HAP-1 (cell line): Measurements from ENCODE around the gene ZNF605.
"Not testable (repeated sequence)": the region's sequence is repeated elsewhere in the genome, so short reads cannot be mapped to it uniquely, and the experiment has no call there.

Experiments
- DNase-seq, 2 experiments: peaks; one replicate each; pipeline ENCODE4 v3.0.0-alpha.2; 2016 to 2020; ENCODE audit warnings: low spot score in 2 of 2
- H3K27me3 ChIP-seq: fragments of 250-450 bp; sonication (Bioruptor Pico); 2 replicates; pipeline ENCODE4 v1.5.1; 2020; ENCODE audit warnings: low read depth, mild to moderate bottlenecking, moderate library complexity
- H3K36me3 ChIP-seq: fragments of 250-450 bp; sonication (Bioruptor Pico); replicated peaks from 2 replicates; pipeline ENCODE4 v1.5.1; 2020; ENCODE audit warnings: mild to moderate bottlenecking
- H3K4me1 ChIP-seq: fragments of 250-450 bp; sonication (Bioruptor Pico); 2 replicates; pipeline ENCODE4 v1.5.1; 2020; ENCODE audit warnings: mild to moderate bottlenecking
- H3K4me3 ChIP-seq: fragments of 250-450 bp; sonication (Bioruptor Pico); 2 replicates; pipeline ENCODE4 v1.5.1; 2020; ENCODE audit warnings: mild to moderate bottlenecking, moderate library complexity
- H3K9me3 ChIP-seq: fragments of 250-450 bp; sonication (Bioruptor Pico); 2 replicates; pipeline ENCODE4 v1.5.1; 2020; ENCODE audit warnings: mild to moderate bottlenecking, moderate library complexity
- in situ Hi-C: fragments of 300-500 bp; cut with MboI; formaldehyde crosslinking; loops from 3 replicates; pipeline ENCODE4 v1.14.3; 2020; ENCODE audit warnings: low sequenced_read_pairs, inconsistent platforms, mixed read lengths

ZNF605 gene

DNA sequence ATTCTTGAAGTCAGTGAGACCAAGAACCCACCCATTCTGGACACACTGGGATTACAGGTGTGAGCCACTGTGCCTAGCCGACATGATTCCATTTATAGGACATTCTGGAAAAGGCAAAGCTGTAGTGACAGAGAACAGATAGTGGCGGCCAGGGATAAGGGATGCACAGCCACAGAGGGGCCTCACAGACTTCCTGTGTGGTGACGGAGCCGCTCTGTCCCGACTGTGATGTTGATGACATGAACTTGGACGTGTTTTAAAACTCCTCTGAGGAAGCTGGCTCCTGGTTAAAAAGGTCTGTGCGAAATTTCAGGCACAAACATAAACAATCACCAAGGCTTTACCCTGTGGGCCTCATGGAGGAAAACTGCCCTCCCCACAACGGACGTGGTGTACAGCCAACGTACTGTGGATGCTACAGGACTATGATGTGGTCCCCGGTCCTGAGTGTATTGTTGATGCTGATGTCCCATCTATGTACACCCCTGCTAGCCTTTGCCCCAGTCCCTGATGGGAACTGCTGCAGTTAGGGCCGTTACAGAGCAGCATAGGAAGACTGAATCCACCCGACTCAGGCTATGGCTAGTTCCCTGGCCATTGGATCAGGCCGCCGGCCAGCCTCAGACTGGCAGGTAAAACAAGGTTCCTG, 15.9 kb downstream of the ZNF605 start:
- Histone ChIP-seq H3K4me3 (no peak overlapping the region), H3K9me3 (no peaks in the 10 kb centered on the region), H3K4me1 (no peaks in the 10 kb centered on the region)

DNA sequence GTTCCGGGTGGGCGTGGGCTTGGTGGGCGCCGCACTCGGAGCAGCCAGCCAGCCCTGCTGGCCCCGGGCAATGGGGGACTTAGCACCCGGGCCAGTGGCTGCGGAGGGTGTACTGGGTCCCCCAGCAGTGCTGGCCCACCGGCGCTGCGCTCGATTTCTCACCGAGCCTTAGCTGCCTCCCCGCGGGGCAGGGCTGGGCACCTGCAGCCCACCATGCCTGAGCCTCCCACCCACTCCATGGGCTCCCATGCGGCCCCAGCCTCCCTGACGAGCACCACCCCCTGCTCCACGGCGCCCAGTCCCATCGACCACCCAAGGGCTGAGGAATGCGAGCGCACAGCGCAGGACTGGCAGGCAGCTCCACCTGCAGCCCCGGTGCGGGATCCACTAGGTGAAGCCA, 17.3 kb downstream of the ZNF605 start:
- H3K9me3 ChIP-seq, H3K4me3 ChIP-seq, H3K36me3 ChIP-seq, H3K27me3 ChIP-seq, H3K4me1 ChIP-seq, DNase-seq, in situ Hi-C loops: not testable (repeated sequence)

More for the DNA sequence above, 15.9 kb downstream of the ZNF605 start:
- Histone ChIP-seq H3K27me3 (no peaks in the 10 kb centered on the region), H3K36me3 (peaks cover 10% of the 10 kb centered on the region)
- DNase-seq = no peak
- in situ Hi-C loops = no loop called here

DNA sequence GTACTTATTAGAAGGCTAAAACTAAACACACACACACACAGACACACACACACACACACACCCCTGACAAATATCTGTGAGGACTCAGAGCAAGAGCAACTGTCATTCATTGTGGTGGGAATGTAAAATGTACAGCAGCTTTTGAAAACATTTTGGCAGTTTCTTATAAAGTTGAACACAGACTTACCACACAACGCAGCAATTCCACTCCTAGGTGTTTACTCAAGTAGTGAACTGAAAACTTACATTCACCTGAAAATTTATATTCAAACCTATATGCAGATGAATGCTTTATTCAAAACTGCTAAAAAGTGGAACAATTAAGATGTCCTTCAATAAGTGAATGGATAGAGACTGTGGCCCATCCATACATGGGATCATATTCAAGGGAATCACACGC, 18.6 kb downstream of the ZNF605 start:
- no peak overlapping the region for H3K4me3 ChIP-seq
- no peak for DNase-seq
- H3K27me3 ChIP-seq = no peaks in the 10 kb centered on the region
- H3K36me3 ChIP-seq = peaks cover 3% of the 10 kb centered on the region
- H3K9me3 ChIP-seq = peaks cover 6% of the 10 kb centered on the region; the same call in 1 of the 2 replicates
- in situ Hi-C loops = no loop called here
- no peaks in the 10 kb centered on the region for H3K4me1 ChIP-seq

DNA sequence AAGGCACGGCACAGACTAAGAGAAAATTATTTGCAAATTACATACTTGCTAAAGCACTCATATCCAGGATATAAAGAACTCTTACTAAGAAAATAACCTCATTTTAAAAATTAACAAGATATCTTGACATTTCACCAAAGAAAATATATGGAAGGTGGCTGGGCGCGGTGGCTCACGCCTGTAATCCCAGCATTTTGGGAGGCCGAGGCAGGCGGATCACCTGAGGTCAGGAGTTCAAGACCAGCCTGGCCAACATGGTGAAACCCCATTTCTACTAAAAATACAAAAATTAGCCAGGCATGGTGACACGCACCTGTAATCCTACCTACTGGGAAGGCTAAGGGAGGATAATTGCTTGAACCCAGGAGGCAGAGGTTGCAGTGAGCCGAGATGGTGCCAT, 19.2 kb downstream of the ZNF605 start:
- in situ Hi-C loops = not testable (repeated sequence)

DNA sequence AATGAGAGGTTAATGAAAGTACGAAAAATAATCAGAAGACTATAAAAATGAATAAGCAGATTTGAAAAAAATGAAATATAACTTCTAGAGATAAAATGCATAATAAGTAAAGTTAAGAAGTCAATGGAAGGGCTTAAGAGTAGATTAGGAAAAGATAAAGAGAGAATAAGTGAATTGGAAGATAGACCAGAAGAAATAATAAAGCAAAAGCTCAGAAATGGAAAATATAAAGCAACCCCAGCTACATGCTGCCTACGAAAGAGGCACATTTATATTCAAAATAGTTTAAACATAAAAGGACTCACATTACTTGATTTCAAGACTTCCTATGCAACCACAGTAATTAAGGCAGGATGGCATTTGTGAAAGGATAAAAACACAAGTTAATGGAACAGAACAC, 19.9 kb downstream of the ZNF605 start:
- H3K36me3 ChIP-seq = no peaks in the 10 kb centered on the region
- in situ Hi-C loops = no loop called here

More for the DNA sequence above, 19.2 kb downstream of the ZNF605 start:
- H3K4me1 ChIP-seq, H3K9me3 ChIP-seq, H3K4me3 ChIP-seq, H3K36me3 ChIP-seq, H3K27me3 ChIP-seq, DNase-seq: not testable (repeated sequence)

DNA sequence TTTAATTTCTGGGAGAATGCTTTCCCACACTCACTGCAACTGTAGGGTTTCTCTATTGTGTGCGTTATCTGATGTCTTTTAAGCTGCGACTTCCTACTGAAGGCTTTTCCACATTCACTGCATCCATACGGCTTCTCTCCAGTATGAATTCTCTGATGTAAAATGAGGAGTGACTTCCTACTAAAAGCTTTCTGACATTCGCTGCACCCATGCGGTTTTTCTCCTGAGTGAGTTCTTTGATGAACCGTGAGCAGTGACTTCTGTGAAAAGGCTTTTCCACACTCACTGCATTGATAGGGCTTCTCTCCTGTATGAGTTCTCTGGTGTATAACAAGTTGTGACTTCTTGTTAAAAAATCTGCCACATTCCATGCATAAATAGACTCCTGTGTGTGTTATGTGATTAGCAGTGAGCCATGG, 29.7 kb downstream of the ZNF605 start:
- Histone ChIP-seq H3K4me3 (no peak overlapping the region), H3K9me3 (peaks cover 35% of the 10 kb centered on the region), H3K36me3 (no peaks in the 10 kb centered on the region), H3K27me3 (no peaks in the 10 kb centered on the region), H3K4me1 (no peaks in the 10 kb centered on the region)
- DNase-seq = no peak
- in situ Hi-C loops = no loop called here

More for the DNA sequence above, 19.9 kb downstream of the ZNF605 start:
- no peaks in the 10 kb centered on the region for H3K4me1 ChIP-seq
- H3K4me3 ChIP-seq = no peak overlapping the region
- peaks cover 10% of the 10 kb centered on the region for H3K9me3 ChIP-seq
- no peaks in the 10 kb centered on the region for H3K27me3 ChIP-seq
- no peak for DNase-seq

DNA sequence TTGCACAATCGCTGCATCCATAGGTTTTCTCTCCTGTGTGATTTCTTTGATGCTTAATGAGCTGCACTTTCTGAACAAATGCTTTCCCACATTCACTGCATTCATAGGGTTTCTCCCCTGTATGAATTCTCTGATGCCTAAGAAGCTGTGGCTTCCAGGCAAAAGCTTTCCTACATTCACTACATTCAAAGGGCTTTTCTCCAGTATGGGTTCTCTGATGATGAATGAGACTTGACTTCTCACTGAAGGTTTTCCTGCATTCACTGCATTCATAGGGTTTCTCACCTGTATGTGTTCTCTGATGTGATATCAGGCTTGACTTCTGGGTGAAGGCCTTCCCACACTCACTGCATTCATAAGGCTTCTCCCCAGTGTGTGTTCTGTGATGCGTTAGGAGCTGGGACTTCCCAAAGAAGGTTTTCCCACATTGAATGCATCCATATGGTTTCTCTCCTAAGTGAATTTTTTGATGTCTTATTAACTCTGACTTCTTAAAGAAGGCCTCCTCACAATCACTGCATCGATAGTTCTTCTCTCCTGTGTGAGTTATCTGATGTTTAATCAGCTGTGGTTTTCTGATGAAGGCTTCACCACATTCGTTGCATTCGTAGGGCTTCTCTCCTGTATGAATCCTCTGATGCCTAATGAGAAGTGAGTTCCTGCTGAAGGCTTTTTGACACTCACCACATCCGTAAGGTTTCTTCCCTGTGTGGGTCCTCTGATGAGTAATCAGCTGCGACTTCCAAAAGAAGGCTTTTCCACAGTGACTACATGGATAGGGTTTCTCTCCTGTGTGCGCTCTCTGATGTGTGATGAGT, 30.3 kb downstream of the ZNF605 start:
- H3K4me1 ChIP-seq = no peaks in the 10 kb centered on the region
- peaks cover 30% of the 10 kb centered on the region for H3K9me3 ChIP-seq
- no peak overlapping the region for H3K4me3 ChIP-seq
- DNase-seq = no peak
- no peaks in the 10 kb centered on the region for H3K27me3 ChIP-seq
- no peaks in the 10 kb centered on the region for H3K36me3 ChIP-seq
- in situ Hi-C loops = no loop called here

DNA sequence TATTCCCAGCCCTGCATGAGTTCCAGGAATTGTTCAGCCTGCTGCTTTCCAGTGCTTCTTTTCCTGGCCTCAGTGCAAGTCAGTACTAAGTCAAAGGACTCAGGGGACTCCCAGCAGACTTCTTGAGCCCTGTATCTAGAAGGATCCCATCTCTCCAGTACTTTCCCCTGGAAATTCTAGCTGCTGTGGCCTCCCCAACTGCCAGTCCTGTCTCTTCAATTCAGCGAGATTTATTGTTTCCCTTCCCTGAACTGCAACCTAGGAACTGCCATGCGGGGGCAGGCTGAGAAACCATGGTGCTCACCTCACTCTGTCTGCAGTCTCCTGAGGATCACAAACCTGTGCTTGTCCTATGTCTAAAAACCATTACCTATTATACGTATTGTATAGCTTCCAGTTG, 31.8 kb downstream of the ZNF605 start:
- in situ Hi-C loops = no loop called here

DNA sequence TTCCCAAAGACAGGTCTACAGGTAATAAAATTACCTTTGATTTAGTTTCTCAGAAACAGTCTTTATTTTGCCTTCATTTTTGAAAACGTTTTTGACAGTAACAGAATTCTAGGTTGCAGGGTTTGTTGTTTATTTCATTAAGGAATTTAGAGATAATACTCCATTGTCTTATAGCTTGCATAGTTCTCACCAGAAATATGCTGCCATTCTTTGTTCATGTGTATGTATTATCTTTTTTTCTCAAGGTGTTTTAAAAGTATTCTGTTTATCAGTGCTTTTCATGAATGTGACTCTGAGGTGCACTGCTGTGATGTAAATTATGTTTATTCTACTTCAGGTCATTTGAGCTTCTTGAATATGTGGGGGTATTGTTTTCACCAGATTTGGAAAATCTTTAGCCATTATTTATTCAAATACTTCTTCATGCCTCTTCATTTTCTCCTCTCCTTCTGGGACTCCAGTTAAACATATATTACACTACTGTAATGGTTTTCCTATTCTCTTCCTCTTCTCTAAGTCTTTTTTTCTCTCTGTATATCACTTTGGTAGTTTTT, 32.7 kb downstream of the ZNF605 start:
- DNase-seq = no peak
- Histone ChIP-seq H3K27me3 (no peaks in the 10 kb centered on the region), H3K4me3 (no peak overlapping the region), H3K9me3 (peaks cover 37% of the 10 kb centered on the region), H3K4me1 (no peaks in the 10 kb centered on the region), H3K36me3 (no peaks in the 10 kb centered on the region)
- in situ Hi-C loops = no loop called here

More for the DNA sequence above, 31.8 kb downstream of the ZNF605 start:
- H3K27me3 ChIP-seq = no peaks in the 10 kb centered on the region
- no peak overlapping the region for H3K4me3 ChIP-seq
- no peak for DNase-seq
- no peaks in the 10 kb centered on the region for H3K4me1 ChIP-seq
- H3K9me3 ChIP-seq = peaks cover 33% of the 10 kb centered on the region
- no peaks in the 10 kb centered on the region for H3K36me3 ChIP-seq

DNA sequence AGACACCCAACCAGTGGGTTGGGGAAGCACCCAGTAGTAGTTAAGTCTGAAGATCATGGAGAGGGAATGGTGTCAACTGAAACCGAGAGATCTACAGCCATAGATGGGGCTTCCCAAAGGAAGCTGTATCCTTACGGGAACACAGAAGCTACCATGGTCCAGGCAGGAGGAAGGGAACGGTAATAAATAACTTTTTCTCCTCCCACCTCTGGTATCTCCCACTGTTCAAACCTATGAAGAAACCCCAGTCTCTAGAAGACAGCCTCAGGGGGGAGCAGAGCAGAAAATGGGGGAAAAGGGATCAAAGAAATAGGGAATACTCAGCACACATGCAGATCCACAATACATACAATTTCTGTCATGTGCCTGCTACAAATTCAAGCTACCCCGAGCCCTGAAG, 33.4 kb downstream of the ZNF605 start:
- Histone ChIP-seq H3K4me1 (no peaks in the 10 kb centered on the region), H3K4me3 (no peak overlapping the region), H3K27me3 (no peaks in the 10 kb centered on the region), H3K36me3 (no peaks in the 10 kb centered on the region), H3K9me3 (peaks cover 37% of the 10 kb centered on the region)
- no peak for DNase-seq
- in situ Hi-C loops = no loop called here

DNA sequence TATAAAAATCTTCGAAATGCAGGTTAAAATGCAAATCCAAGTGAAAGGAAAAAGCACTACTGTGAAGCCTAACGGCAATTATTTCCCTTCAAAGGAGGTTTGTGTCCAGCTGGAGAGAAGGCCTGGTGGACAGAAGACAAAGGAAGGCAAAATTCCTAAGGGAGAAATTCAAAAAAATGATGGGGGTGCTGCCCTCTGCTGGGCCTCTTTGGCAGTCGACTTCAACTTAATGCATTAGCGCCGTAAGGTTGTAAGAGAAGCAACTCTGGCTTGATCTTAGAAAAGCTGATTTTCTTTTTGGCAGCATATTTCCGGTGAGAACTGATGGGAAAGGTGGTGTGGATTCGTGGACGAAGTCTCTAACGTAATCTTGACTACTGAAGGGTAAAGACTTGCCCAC, 34.4 kb downstream of the ZNF605 start:
- Histone ChIP-seq H3K27me3 (no peaks in the 10 kb centered on the region), H3K4me3 (no peak overlapping the region), H3K9me3 (peaks cover 31% of the 10 kb centered on the region), H3K36me3 (no peaks in the 10 kb centered on the region), H3K4me1 (no peaks in the 10 kb centered on the region)
- in situ Hi-C loops = no loop called here
- DNase-seq = no peak

DNA sequence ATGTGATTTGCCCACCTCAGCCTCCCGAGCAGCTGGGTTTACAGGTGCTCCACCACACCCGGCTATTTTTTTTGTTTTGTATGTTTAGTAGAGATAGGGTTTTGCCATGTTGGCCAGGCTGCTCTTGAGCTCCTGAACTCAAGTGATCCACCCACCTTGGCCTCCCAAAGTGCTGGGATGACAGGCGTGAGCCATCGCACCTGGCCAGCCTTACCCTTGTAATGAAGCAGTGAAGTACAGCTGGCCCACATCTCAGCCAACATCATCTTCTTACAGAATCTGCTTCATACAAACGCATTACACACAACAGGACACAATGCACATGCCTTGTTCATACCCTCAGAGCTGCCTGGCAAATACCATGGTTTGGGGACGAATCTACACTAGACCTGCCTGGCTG, 37.4 kb downstream of the ZNF605 start:
- H3K4me1 ChIP-seq = no peaks in the 10 kb centered on the region
- H3K9me3 ChIP-seq = peaks cover 8% of the 10 kb centered on the region
- H3K4me3 ChIP-seq = no peak overlapping the region
- in situ Hi-C loops = no loop called here
- H3K27me3 ChIP-seq = no peaks in the 10 kb centered on the region
- no peak for DNase-seq
- no peaks in the 10 kb centered on the region for H3K36me3 ChIP-seq

DNA sequence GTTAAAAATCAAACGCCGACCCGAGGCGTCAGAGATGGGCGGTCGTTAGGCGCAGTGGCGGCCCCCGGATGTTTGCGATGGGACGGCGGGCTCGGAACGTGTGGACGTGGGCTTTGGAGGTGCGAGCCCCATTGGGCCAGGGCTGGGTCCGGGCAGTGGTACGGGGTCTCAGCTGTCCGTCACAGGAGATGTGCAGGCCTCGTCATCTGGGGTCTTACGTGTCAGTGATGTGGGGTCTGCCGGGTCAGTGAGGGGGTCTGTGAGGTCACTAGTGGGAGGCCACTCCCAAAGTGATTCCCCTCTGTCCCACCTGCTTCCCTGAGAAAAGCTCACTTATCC, 47.1 kb downstream of the ZNF605 start:
- Histone ChIP-seq H3K9me3 (no peaks in the 10 kb centered on the region; the same call in 1 of the 2 replicates), H3K4me1 (no peaks in the 10 kb centered on the region), H3K4me3 (no peak overlapping the region), H3K27me3 (no peaks in the 10 kb centered on the region), H3K36me3 (no peaks in the 10 kb centered on the region)
- in situ Hi-C loops = no loop called here
- DNase-seq = no peak
